Endodermal cell (in vitro differentiated cells): ENCODE data around the gene MOB1A. TPM values are rescaled to one million over a fixed set of nuclear protein-coding genes. Genes with fewer than 3 reads are reported as not detected.

ENCODE experiments used
- DNase-seq: peaks from one replicate; pipeline ENCODE4 v3.0.0-alpha.2; 2017
- H3K27ac ChIP-seq: 2 replicates; pipeline ENCODE4 v1.5.1; 2013; ENCODE audit warnings: mild to moderate bottlenecking, low read depth, low read length, moderate library complexity
- H3K27me3 ChIP-seq: 2 replicates; pipeline ENCODE4 v1.6.1; 2013; ENCODE audit warnings: mild to moderate bottlenecking, low read length, moderate library complexity; ENCODE audit not compliant: insufficient read depth, control insufficient read depth, poor library complexity, severe bottlenecking
- H3K36me3 ChIP-seq: 2 replicates; pipeline ENCODE4 v1.7.0; 2013; ENCODE audit warnings: mild to moderate bottlenecking, low read length, moderate library complexity; ENCODE audit not compliant: control insufficient read depth, insufficient read depth
- H3K4me1 ChIP-seq: one replicate; pipeline ENCODE4 v1.7.0; 2013; ENCODE audit warnings: low read length; ENCODE audit not compliant: control insufficient read depth, insufficient read depth
- H3K4me3 ChIP-seq: 2 replicates; pipeline ENCODE4 v1.5.1; 2013; ENCODE audit warnings: mild to moderate bottlenecking, low read length, moderate library complexity
- H3K9ac ChIP-seq: 2 replicates; pipeline ENCODE4 v1.6.1; 2013; ENCODE audit warnings: mild to moderate bottlenecking, low read length, moderate library complexity; ENCODE audit not compliant: poor library complexity, severe bottlenecking; ENCODE audit errors: extremely low read depth
- H3K9me3 ChIP-seq: 2 replicates; pipeline ENCODE4 v1.6.1; 2013; ENCODE audit warnings: mild to moderate bottlenecking, low read length, moderate library complexity; ENCODE audit not compliant: control insufficient read depth
- H3K27ac Mint-ChIP-seq: 2 replicates; pipeline ENCODE4 v1.8.0; 2020; ENCODE audit warnings: mixed read lengths
- H3K27me3 Mint-ChIP-seq: 2 replicates; pipeline ENCODE4 v1.8.0; 2021; ENCODE audit warnings: mild to moderate bottlenecking, mixed read lengths; ENCODE audit not compliant: insufficient read depth
- H3K36me3 Mint-ChIP-seq: 2 replicates; pipeline ENCODE4 v1.8.0; 2020; ENCODE audit warnings: low read depth, mixed read lengths
- H3K4me1 Mint-ChIP-seq: 2 replicates; pipeline ENCODE4 v1.8.0; 2020; ENCODE audit warnings: mixed read lengths
- H3K4me3 Mint-ChIP-seq: 2 replicates; pipeline ENCODE4 v1.8.0; 2020; ENCODE audit warnings: mild to moderate bottlenecking, moderate library complexity, mixed read lengths
- H3K9me3 Mint-ChIP-seq: 2 replicates; pipeline ENCODE4 v1.8.0; 2020; ENCODE audit warnings: mild to moderate bottlenecking, mixed read lengths
- WGBS, 2 experiments: methylation state at CpG; one replicate each; pipeline versions ENCODE4 v1.1.5 to v1.1.7; 2013; ENCODE audit warnings: missing lambda C conversion rate in 2 of 2, mixed read lengths in 1 of 2; ENCODE audit not compliant: insufficient coverage in 1 of 2, insufficient read length in 1 of 2; 5-methylcytosine and 5-hydroxymethylcytosine counted together
- total RNA-seq, 2 donors: library from RNA; stranded (reverse); fragmentation: NEBNext Ultra II Directional in 1 of 2; extraction: Animal tissue kit (Norgen Biotek cat#: 25700) in 1 of 2; gene quantifications; 2 replicates in 1 of 2; 3 replicates in 1 of 2; pipeline ENCODE4 v1.2.1, GENCODE V29; 2021
- TF ChIP-seq, protein P1 (sequence below): fragments of 200-600 bp; sonication (generic); conservative IDR thresholded peaks from 2 replicates; pipeline ENCODE4 v1.5.0; 2021; ENCODE audit warnings: antibody characterized with exemption, mild to moderate bottlenecking

Gene MOB1A
- total RNA-seq, 2 donors from 2014 or later, result 92.3 to 125 TPM

DNA sequence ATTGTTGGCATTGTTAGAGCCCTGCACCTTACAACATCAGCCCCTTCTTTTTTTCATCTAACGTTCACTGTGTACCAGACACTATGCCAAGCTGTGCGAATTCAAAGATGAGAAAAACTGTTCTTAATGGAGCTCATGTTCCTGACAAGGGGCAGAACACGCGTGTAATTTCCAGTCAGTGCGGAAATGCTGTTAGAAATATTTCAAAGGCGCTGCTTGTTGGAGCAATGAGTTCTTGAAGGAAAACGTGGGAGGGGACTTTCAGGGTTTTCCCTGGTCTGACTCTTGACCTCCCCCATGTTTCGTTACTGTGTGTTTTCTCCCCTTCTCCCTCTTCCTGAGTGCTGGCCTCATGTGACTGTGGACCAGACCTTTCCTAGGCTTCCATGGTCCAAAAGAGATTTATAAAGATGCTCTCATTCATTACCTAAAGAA lies 21.2 kb upstream of the MOB1A start:
- DNase-seq, result peak; percentile 53
- Mint-ChIP-seq H3K27me3 (peaks cover 11% of the 10 kb centered on the region), H3K4me3 (peak overlapping the region; percentile 87), H3K4me1 (peaks cover 25% of the 10 kb centered on the region), H3K27ac (peak overlapping the region; percentile 100), H3K9me3 (no peaks in the 10 kb centered on the region), H3K36me3 (peaks cover 9% of the 10 kb centered on the region)
- 6 to 12% methylated on average over 7 to 8 of the region's 8 CpGs for WGBS, 2 experiments
- Histone ChIP-seq H3K27me3 (no peaks in the 10 kb centered on the region), H3K36me3 (peaks cover 35% of the 10 kb centered on the region), H3K9me3 (no peaks in the 10 kb centered on the region), H3K4me3 (peak overlapping the region; percentile 97), H3K9ac (peak overlapping the region; percentile 98), H3K27ac (no peak overlapping the region), H3K4me1 (no peaks in the 10 kb centered on the region)
- TF ChIP-seq, protein P1, sequence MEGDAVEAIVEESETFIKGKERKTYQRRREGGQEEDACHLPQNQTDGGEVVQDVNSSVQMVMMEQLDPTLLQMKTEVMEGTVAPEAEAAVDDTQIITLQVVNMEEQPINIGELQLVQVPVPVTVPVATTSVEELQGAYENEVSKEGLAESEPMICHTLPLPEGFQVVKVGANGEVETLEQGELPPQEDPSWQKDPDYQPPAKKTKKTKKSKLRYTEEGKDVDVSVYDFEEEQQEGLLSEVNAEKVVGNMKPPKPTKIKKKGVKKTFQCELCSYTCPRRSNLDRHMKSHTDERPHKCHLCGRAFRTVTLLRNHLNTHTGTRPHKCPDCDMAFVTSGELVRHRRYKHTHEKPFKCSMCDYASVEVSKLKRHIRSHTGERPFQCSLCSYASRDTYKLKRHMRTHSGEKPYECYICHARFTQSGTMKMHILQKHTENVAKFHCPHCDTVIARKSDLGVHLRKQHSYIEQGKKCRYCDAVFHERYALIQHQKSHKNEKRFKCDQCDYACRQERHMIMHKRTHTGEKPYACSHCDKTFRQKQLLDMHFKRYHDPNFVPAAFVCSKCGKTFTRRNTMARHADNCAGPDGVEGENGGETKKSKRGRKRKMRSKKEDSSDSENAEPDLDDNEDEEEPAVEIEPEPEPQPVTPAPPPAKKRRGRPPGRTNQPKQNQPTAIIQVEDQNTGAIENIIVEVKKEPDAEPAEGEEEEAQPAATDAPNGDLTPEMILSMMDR, result no peak

DNA sequence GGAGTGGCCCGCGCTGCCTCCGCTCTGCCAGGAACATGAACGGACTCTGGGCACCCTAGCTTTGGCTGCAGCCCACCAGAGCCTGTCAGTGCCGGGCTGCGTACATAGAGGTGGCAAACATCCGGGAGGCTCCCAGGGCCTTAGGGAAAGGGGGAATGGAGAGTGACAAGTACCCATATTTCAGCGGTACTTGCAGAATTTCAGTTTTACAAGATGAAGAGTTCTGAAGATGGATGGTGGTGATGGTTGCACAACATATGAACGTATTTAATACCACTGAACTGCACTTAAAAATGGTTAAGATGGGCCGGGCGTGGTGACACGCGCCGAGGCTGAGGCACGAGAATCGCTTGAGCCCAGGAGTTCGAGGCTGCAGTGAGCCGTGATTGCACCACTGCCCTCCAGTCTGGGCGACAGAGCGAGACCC lies 20.6 kb upstream of the MOB1A start:
- H3K9me3 ChIP-seq, result no peaks in the 10 kb centered on the region
- Mint-ChIP-seq H3K4me1 (peaks cover 23% of the 10 kb centered on the region), H3K9me3 (no peaks in the 10 kb centered on the region), H3K27ac (peak overlapping the region; percentile 100), H3K27me3 (peaks cover 11% of the 10 kb centered on the region), H3K36me3 (peaks cover 5% of the 10 kb centered on the region), H3K4me3 (peak overlapping the region; percentile 87)
- WGBS, 2 experiments, result 0 to 1% methylated on average over 10 to 20 of the region's 20 CpGs
- H3K4me3 ChIP-seq, result peak overlapping the region; percentile 97
- peak overlapping the region; percentile 98 for H3K9ac ChIP-seq
- DNase-seq, result no peak
- H3K27ac ChIP-seq, result peak overlapping the region; percentile 100
- TF ChIP-seq, protein P1, result no peak
- no peaks in the 10 kb centered on the region for H3K27me3 ChIP-seq
- H3K36me3 ChIP-seq, result peaks cover 30% of the 10 kb centered on the region
- peaks cover 3% of the 10 kb centered on the region for H3K4me1 ChIP-seq

DNA sequence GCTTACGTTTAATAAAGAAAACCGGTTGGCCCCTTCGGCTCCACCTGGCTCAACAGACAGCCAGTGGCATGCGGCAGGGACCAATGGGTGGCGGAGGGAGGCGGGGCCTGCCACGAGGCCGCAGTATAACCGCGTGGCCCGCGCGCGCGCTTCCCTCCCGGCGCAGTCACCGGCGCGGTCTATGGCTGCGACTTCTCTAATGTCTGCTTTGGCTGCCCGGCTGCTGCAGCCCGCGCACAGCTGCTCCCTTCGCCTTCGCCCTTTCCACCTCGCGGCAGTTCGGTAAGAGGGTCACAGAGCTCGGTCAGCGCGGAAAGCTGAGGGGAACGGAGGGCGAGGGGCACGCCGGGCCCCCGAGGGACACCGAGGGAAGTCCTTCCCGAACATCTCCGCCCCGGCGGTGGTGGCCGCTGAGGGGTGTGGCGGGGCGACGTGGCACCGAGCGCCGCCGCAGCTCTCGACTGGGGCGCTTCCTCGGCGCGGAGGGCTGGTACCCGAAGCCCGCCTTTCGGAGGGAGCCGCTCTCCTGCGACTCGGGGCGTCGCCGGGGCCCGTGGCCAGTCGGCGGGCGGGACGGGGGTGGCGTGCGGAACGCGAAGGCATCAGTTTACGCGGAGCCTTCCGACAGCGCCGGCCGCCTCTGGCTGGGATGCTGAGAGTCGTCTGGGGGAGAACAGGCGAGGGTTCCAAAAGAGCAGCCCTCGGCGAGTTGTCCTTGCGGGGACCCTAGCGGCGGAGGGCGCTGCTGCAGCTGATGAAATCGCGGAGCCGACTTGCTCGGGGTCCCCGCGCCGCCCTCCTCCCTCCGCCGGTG lies 20.0 kb upstream of the MOB1A start, which contains the start of gene MTHFD2:
TSS of gene MTHFD2 (plus strand) at position 155 of the 814 bp plus-strand sequence. CDS start at position 182, 27 bp downstream.
- H3K36me3 ChIP-seq, result peaks cover 24% of the 10 kb centered on the region
- peak within 1 kb of the TSS; percentile 100 for H3K27ac ChIP-seq
- peaks cover 11% of the 10 kb centered on the region for H3K27me3 Mint-ChIP-seq
- peak within 1 kb of the TSS; percentile 100 for H3K27ac Mint-ChIP-seq
- peak; percentile 98 for DNase-seq
- no peaks in the 10 kb centered on the region for H3K9me3 ChIP-seq
- no peaks in the 10 kb centered on the region for H3K9me3 Mint-ChIP-seq
- H3K27me3 ChIP-seq, result no peaks in the 10 kb centered on the region
- H3K4me3 ChIP-seq, result peak within 1 kb of the TSS; percentile 97
- TF ChIP-seq, protein P1, result peak; percentile 85
- WGBS, 2 experiments, result 0 to 1% methylated on average over 27 to 96 of the region's 96 CpGs
- H3K36me3 Mint-ChIP-seq, result peaks cover 4% of the 10 kb centered on the region
- peaks cover 3% of the 10 kb centered on the region for H3K4me1 ChIP-seq
- peak within 1 kb of the TSS; percentile 98 for H3K9ac ChIP-seq
- peak within 1 kb of the TSS; percentile 87 for H3K4me3 Mint-ChIP-seq
- H3K4me1 Mint-ChIP-seq, result peaks cover 21% of the 10 kb centered on the region
